Measurements from ENCODE around the gene ATG2A. TPM values are rescaled to one million over a fixed set of nuclear protein-coding genes. Genes with fewer than 3 reads are reported as not detected.

ATG2A gene
- total RNA-seq, 1 donor: 12.1 TPM

DNA sequence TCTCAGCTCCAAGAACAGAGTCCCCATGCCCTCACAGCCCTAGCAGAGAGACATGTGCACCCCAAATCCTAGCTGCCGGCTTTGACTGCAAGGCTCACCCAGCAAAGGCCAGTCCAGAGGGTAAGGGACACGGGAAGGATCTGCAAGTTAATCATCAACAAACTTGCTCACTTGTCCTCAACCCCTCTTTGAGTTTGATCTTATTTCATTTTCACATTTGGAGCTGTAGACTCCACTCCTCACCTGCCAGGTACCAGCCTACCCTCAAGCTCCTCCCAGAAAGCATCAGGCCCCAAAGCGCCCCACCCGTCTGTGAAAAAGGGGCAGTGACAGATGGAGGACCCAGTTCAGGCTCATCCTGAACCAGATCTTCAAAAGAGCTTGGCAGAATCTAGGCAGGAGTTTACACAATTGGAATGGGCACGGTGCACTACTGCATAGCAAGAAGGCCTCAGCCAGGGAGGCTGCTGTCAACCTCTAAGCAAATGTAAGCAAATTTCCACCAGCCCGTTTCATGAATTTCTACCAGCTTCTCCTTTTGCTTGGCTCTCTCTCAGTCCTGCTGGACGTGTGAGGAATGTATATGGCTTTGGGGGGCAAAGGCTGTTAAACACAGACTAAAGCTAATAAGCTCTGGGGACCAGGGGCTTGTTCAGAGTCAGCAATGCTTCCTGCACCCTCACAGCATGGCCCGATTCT lies 44.1 kb downstream of the ATG2A start:
- no peak for TF ChIP-seq CTCF (IDR thresholded peaks at IDR 0.05; ENCODE audit: insufficient read depth, low read depth, low read length)

GRCh38 chr11:64871492-64871891 lies 45.5 kb downstream of the ATG2A start:
- no peak for TF ChIP-seq CTCF (IDR thresholded peaks at IDR 0.05; ENCODE audit: insufficient read depth, low read depth, low read length)
- DNase-seq (ENCODE audit: low read depth): no peak
- no peak overlapping the region for H3K4me3 ChIP-seq (ENCODE audit: low read depth, low read length)

More for the DNA sequence above, 44.1 kb downstream of the ATG2A start:
- no peak overlapping the region for H3K4me3 ChIP-seq (ENCODE audit: low read depth, low read length)
- no peak for DNase-seq (ENCODE audit: low read depth)

DNA sequence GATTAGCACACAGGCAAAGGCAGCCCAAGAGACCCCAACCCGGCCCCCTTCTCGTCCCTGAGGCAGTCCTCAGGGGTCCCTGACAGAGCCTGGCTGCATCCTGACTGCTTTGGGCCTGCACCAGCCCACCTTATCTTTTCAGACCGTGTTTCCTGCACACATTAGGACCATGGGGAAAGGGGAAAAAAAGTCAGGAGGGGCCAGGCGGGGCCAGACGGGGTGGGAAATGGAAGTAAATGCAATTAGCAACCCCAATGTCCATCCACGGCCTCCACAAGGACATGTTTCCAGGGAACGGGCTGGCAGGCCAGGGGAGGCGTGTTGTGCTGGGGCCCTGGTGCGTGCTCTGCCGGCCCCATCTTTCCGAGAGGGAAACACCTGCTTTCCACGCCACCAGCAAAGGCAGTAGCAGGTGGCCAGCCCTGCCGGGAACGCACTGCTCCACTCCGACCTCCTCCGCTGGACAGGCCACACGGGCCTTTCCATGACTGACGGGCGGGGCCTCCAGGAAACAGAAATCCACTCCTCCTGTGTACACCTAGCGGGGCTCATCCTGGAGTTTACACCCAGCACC lies 46.0 kb downstream of the ATG2A start:
- no peak overlapping the region for H3K4me3 ChIP-seq (ENCODE audit: low read depth, low read length)
- TF ChIP-seq CTCF (IDR thresholded peaks at IDR 0.05; ENCODE audit: insufficient read depth, low read depth, low read length): no peak
- no peak for DNase-seq (ENCODE audit: low read depth)

DNA sequence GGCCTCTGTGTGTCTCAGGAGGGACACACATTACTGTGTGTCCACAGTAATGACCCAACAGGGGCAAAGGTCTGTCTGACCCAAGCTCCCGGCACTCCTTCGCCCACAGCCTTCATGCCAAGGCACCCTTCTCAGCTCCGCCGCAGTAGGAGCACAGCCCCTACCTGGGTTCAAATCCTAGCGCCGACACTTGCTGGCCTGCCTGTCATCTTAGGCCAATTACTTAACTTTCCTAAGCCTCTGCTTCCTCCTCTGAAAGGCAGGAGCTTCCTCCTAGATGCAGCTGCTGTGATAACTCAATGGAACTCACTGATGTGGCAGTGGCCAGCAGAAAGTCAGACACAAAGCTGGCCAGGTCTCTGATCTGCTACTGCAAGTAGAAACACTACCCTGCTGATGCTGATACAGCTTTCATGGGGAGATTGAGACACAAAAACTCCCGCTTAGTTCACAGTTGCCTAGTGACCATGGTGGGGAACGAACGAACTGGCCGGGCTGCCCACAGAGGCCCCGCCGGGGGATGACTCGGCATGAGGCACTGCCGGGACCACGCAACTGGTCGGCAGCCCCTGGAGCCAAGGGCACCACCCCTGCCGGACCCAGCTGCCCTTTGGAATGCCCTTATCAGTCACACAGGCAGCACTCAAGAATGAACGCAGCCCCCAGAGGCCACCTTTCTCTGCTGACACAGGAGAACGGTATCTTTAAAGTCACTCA lies 46.7 kb downstream of the ATG2A start:
- H3K4me3 ChIP-seq (ENCODE audit: low read depth, low read length): no peak overlapping the region
- TF ChIP-seq CTCF (IDR thresholded peaks at IDR 0.05; ENCODE audit: insufficient read depth, low read depth, low read length): no peak
- peak; percentile 71 for DNase-seq (ENCODE audit: low read depth)

DNA sequence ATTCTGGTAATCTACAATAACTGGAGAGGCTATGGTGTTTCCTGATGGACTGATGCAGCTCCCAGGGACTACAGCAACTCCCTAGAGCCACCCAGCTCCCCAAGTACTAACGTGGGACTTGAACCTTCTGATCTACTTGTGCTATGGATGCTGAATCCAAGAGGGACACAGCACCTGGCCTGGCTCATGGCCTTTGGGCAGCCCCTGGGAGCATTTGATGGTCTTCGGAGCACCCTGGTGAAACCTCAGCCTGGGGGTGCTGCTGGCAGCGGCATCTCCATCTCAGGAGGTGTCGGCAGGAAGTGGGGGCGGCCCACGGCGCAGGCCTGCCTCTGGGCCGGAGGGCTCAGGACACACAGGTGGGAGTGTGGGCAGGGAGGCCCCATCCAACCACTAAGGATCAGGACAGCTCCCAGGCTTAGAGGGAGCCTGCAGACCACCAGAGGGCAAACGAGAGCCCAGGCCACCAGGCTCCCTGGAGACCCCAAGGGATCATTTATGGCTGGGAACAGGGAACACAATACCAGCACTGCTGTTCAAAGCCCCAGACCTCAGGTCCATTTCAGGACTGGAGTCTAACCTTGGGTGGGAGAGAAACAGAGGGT lies 47.3 kb downstream of the ATG2A start:
- no peak for DNase-seq (ENCODE audit: low read depth)
- peak; percentile 43 for TF ChIP-seq CTCF (IDR thresholded peaks at IDR 0.05; ENCODE audit: insufficient read depth, low read depth, low read length)
- no peak overlapping the region for H3K4me3 ChIP-seq (ENCODE audit: low read depth, low read length)

DNA sequence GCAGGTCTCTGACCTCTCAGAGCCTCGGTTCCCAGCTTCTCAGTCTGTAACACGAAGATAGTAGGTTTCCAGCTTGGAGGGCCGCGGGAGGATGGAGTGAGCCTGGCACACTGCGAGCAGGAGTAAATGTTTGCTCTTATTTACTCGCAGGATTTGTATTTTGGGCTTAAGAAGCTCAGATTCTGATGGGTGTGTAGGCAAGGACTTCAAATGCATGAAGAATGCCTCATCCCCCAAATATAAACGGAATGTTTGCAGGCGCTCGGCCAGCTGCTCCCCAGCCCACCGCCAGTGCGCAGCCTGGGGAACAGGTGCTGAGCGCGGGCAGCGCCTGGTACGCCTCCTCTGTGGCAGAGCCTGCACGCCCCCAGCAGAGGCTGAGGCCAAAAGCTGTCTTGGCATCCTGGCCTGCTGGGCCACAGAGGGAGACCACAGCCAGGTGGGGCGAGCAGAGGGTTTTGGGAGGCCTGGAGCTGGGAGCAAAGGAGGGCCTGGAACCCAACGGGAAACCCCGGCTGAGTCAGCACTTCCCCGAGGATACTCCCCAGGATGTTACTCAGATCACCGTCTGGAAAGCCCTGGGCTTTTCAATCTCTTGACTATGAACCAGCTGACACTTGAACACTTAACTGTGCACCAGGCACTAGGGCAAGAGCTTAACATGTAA lies 48.0 kb downstream of the ATG2A start:
- DNase-seq (ENCODE audit: low read depth): peak; percentile 92
- H3K4me3 ChIP-seq (ENCODE audit: low read depth, low read length): no peak overlapping the region
- no peak for TF ChIP-seq CTCF (IDR thresholded peaks at IDR 0.05; ENCODE audit: insufficient read depth, low read depth, low read length)
